Right lobe of liver (tissue), 4 donors: Measurements from ENCODE around the gene POLN.

Experiments used
- POLR2A ChIP-seq: fragments of 450-650 bp; IDR thresholded peaks from one replicate; pipeline ENCODE4 v1.6.1; 2017; ENCODE audit warnings: antibody characterized with exemption, mild to moderate bottlenecking
- TF ChIP-seq, protein P1 (sequence below), 4 donors: fragments of 200-600 bp in 3 of 4; fragments of 450-650 bp in 1 of 4; IDR thresholded peaks; one replicate each; pipeline versions ENCODE4 v1.5.1 to v1.8.0; 2016 to 2022; ENCODE audit warnings: antibody characterized with exemption in 4 of 4, mild to moderate bottlenecking in 2 of 4
- donor health status: DM: no; HTN: no; CAD: no.
- donor health status: DM: no; HTN: no; CAD: no.
- donor health status: DM: no; HTN: yes; CAD: no.

DNA sequence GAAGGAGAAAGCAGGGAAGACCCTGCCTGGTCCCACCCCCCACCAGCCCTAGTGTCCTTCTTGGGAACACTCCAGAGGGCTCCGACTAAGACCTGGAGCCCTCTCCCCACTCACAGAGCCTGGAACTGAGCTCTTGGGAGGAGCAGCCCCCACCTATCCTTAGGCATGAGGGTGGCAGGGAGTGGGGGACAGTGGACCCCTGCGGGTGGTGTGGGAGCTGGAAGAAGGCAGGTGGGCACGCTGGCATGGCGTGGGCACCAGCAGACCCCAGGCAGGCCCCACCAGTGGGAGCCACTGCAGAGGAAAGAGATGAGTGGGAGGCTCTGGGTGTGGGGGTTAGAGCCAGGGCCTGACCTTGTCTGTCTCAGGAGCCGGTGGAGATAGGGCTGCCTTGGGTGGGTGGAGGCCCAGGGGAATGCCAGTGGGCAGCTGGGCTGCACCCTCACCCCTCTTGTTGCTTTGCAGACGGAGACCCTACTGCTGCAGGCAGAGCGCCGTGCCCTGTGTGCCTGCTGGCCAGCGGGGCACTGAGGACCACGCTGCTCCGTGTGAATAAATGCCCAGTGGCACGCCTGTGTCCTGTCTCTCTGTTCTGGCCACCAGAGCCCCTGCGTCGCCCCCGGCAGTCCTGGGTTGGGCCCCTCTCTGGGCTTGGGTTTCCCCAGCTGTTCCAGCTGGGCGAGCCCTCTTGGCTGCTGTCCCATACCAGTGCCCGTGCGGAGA, 198.4 kb downstream of the POLN start:
- TF ChIP-seq, protein P1, sequence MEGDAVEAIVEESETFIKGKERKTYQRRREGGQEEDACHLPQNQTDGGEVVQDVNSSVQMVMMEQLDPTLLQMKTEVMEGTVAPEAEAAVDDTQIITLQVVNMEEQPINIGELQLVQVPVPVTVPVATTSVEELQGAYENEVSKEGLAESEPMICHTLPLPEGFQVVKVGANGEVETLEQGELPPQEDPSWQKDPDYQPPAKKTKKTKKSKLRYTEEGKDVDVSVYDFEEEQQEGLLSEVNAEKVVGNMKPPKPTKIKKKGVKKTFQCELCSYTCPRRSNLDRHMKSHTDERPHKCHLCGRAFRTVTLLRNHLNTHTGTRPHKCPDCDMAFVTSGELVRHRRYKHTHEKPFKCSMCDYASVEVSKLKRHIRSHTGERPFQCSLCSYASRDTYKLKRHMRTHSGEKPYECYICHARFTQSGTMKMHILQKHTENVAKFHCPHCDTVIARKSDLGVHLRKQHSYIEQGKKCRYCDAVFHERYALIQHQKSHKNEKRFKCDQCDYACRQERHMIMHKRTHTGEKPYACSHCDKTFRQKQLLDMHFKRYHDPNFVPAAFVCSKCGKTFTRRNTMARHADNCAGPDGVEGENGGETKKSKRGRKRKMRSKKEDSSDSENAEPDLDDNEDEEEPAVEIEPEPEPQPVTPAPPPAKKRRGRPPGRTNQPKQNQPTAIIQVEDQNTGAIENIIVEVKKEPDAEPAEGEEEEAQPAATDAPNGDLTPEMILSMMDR (IDR thresholded peaks at IDR 0.05) = no peak
- TF ChIP-seq POLR2A = no peak
